ENCODE data around the gene CHN2.

CHN2 gene

DNA sequence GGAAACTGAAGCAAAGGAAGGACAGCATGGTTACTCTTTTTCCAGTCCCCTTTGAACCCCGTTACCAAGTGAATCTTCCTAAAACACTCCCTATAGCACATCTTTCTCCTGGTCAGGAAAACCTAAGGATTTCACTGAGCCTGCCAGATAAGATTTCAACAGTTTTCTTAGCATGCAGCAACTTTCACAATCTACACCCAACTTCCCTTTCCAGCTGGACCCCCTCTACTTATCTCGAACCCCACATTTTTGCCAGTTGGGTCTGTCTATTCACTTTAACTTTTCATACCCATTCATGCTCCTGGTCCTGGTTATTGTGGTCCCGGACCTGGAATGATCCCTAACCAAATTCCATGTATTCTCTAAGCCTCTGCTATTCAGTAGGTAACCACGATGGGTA, 33.3 kb upstream of the CHN2 start:
- H3K4me3 ChIP-seq (ENCODE audit: low read depth, low read length) = no peak overlapping the region
- no peak for DNase-seq (ENCODE audit: low read depth)
- TF ChIP-seq POLR2A (IDR thresholded peaks at IDR 0.05; ENCODE audit: extremely low read depth, insufficient read length) (no peak), MYC (IDR thresholded peaks at IDR 0.05; ENCODE audit: low read depth, low read length) (no peak)
- TF ChIP-seq, protein P1, sequence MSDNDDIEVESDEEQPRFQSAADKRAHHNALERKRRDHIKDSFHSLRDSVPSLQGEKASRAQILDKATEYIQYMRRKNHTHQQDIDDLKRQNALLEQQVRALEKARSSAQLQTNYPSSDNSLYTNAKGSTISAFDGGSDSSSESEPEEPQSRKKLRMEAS (IDR thresholded peaks at IDR 0.05; ENCODE audit: low read depth, low read length) = no peak
- TF ChIP-seq, protein P2, sequence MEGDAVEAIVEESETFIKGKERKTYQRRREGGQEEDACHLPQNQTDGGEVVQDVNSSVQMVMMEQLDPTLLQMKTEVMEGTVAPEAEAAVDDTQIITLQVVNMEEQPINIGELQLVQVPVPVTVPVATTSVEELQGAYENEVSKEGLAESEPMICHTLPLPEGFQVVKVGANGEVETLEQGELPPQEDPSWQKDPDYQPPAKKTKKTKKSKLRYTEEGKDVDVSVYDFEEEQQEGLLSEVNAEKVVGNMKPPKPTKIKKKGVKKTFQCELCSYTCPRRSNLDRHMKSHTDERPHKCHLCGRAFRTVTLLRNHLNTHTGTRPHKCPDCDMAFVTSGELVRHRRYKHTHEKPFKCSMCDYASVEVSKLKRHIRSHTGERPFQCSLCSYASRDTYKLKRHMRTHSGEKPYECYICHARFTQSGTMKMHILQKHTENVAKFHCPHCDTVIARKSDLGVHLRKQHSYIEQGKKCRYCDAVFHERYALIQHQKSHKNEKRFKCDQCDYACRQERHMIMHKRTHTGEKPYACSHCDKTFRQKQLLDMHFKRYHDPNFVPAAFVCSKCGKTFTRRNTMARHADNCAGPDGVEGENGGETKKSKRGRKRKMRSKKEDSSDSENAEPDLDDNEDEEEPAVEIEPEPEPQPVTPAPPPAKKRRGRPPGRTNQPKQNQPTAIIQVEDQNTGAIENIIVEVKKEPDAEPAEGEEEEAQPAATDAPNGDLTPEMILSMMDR (IDR thresholded peaks at IDR 0.05; ENCODE audit: low read depth, low read length) = no peak

DNA sequence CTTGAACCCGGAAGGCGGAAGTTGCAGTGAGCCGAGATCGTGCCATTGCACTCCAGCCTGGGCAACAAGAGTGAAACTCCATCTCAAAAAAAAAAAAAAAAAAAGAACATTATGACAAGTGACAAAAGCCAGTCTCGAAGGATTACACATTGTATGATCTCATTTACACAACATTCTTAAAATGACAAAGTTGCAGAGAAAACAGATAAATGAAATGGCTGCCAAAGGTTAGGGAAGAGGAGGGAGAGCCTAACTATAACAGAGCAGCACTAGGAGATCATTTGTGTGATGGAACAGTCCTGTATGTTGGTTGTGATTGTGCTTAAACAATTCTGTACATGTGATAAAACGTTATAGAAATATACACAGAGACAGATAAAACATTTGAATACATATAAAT, 32.0 kb upstream of the CHN2 start:
- DNase-seq (ENCODE audit: low read depth) = no peak
- H3K4me3 ChIP-seq (ENCODE audit: low read depth, low read length) = no peak overlapping the region
- TF ChIP-seq, protein P1 (IDR thresholded peaks at IDR 0.05; ENCODE audit: low read depth, low read length) = no peak
- TF ChIP-seq, protein P2 (IDR thresholded peaks at IDR 0.05; ENCODE audit: low read depth, low read length) = no peak
- TF ChIP-seq POLR2A (IDR thresholded peaks at IDR 0.05; ENCODE audit: extremely low read depth, insufficient read length) (no peak), MYC (IDR thresholded peaks at IDR 0.05; ENCODE audit: low read depth, low read length) (no peak)

DNA sequence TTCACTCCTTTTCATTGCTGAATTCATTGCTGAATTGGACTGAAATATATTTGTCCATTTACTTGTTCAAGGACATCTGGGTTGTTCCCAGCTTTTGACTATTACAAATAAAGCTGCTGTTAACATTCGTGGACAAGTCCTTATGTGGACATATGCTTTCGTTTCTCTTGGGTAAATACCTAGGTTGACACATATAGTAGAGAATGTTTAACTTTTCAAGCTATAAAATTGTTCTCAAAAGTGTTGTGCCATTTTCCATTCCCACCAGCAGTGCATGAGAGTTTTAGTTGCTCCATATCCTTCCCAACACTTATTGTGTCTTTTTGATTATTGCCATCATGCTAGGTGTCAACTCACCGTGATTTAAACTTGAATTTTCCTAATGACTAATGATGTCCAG, 30.7 kb upstream of the CHN2 start:
- no peak for DNase-seq (ENCODE audit: low read depth)
- TF ChIP-seq POLR2A (IDR thresholded peaks at IDR 0.05; ENCODE audit: extremely low read depth, insufficient read length) (no peak), MYC (IDR thresholded peaks at IDR 0.05; ENCODE audit: low read depth, low read length) (no peak)
- TF ChIP-seq, protein P2 (IDR thresholded peaks at IDR 0.05; ENCODE audit: low read depth, low read length) = no peak
- TF ChIP-seq, protein P1 (IDR thresholded peaks at IDR 0.05; ENCODE audit: low read depth, low read length) = no peak
- no peak overlapping the region for H3K4me3 ChIP-seq (ENCODE audit: low read depth, low read length)

DNA sequence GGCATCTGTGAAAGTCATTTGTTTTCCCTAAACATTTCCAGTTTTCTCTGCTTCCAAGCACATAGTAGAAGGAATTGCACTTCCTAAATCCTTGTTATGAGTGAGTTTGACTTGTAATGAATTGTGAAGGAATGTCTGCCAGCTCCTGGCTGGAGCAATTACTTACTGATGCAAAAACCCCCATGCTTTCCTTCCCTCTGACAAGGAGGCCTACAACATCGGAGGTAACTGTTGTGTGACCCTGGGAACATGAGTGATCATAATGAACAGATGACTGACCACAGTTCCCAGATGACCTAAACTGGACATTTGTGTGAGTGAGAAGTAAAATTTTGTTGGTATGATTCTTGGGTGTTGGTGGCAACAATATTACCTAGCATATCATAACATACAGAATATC, 26.9 kb upstream of the CHN2 start:
- no peak for DNase-seq (ENCODE audit: low read depth)
- no peak overlapping the region for H3K4me3 ChIP-seq (ENCODE audit: low read depth, low read length)
- TF ChIP-seq, protein P1 (IDR thresholded peaks at IDR 0.05; ENCODE audit: low read depth, low read length) = no peak
- TF ChIP-seq POLR2A (IDR thresholded peaks at IDR 0.05; ENCODE audit: extremely low read depth, insufficient read length) (no peak), MYC (IDR thresholded peaks at IDR 0.05; ENCODE audit: low read depth, low read length) (no peak)
- TF ChIP-seq, protein P2 (IDR thresholded peaks at IDR 0.05; ENCODE audit: low read depth, low read length) = no peak

DNA sequence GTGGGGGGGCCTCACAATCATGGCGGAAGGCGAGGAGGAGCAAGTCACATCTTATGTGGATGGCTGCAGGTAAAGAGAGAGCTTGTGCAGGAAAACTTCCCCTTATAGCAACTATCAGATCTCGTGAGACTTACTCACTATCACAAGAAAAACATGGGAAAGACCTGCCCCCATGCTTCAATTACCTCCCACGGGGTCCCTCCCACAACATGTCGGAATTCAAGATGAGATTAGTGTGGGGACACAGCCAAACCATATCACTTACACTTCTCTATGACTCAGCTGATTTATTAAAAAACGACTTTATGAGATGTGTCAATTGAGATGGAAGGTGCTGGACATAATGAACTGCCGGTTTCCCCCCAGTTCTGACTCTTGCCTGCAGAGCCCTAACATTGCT, 23.8 kb upstream of the CHN2 start:
- DNase-seq (ENCODE audit: low read depth) = no peak
- TF ChIP-seq, protein P1 (IDR thresholded peaks at IDR 0.05; ENCODE audit: low read depth, low read length) = no peak
- TF ChIP-seq MYC (IDR thresholded peaks at IDR 0.05; ENCODE audit: low read depth, low read length) (no peak), POLR2A (IDR thresholded peaks at IDR 0.05; ENCODE audit: extremely low read depth, insufficient read length) (no peak)
- TF ChIP-seq, protein P2 (IDR thresholded peaks at IDR 0.05; ENCODE audit: low read depth, low read length) = no peak

DNA sequence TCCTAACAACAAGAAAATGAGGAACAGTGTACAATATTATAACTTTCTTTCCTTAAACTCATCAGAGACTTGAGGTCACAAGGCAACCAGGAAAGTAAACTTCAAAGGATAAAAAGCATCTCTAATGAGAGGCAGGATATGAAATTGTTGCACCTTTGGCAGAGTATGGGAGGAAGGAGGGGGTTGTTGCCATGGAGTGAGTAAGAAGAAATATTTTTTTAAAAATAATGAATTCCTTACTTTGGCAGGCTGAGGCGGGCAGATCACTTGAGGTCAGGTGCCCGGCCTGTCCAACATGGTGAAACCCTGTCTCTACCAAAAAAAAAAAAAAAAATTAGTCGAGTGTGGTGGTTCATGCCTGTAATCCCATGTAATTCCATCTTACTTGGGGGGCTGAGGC, 21.1 kb upstream of the CHN2 start:
- TF ChIP-seq MYC (IDR thresholded peaks at IDR 0.05; ENCODE audit: low read depth, low read length) = no peak
- TF ChIP-seq POLR2A (IDR thresholded peaks at IDR 0.05; ENCODE audit: extremely low read depth, insufficient read length) = no peak
- TF ChIP-seq, protein P1 (IDR thresholded peaks at IDR 0.05; ENCODE audit: low read depth, low read length) = no peak
- TF ChIP-seq, protein P2 (IDR thresholded peaks at IDR 0.05; ENCODE audit: low read depth, low read length) = no peak
- no peak overlapping the region for H3K4me3 ChIP-seq (ENCODE audit: low read depth, low read length)
- no peak for DNase-seq (ENCODE audit: low read depth)

More for the DNA sequence above, 23.8 kb upstream of the CHN2 start:
- H3K4me3 ChIP-seq (ENCODE audit: low read depth, low read length) = no peak overlapping the region
